Fibroblast of the aortic adventitia (primary cell): ENCODE results near the gene HAUS7. TPM values are rescaled to one million over a fixed set of nuclear protein-coding genes. Genes with fewer than 3 reads are reported as not detected.

ENCODE experiments used
- DNase-seq: peaks from one replicate; pipeline ENCODE4 v3.0.0-alpha.2; 2010; ENCODE audit warnings: low read depth
- H3K4me3 ChIP-seq: 2 replicates; pipeline ENCODE4 v1.5.1; 2011; ENCODE audit warnings: low read depth, mild to moderate bottlenecking, control low read depth, low read length, moderate library complexity
- CTCF ChIP-seq: IDR thresholded peaks from 2 replicates; pipeline ENCODE4 v1.5.1; 2011; ENCODE audit warnings: mild to moderate bottlenecking, low read length, control low read depth, inconsistent platforms; ENCODE audit not compliant: insufficient read depth
- total RNA-seq: library from RNA; depleted of rRNA; stranded (reverse); fragments of >200 nt; gene quantifications from 2 replicates; pipeline ENCODE4 v1.2.3, GENCODE V29; 2012; ENCODE audit warnings: low replicate concordance

HAUS7 gene
- total RNA-seq, 1 donor, result 16.4 TPM

- no peak for DNase-seq
- TF ChIP-seq CTCF, result no peak
- no peak overlapping the region for H3K4me3 ChIP-seq
Measured at GRCh38 chrX:153426204-153426603, 44.2 kb downstream of the HAUS7 start.

- TF ChIP-seq CTCF, result no peak
- no peak overlapping the region for H3K4me3 ChIP-seq
- DNase-seq, result peak; percentile 2
Measured at GRCh38 chrX:153423652-153424051, 46.7 kb downstream of the HAUS7 start.

- H3K4me3 ChIP-seq, result no peak overlapping the region
- DNase-seq, result no peak
- TF ChIP-seq CTCF, result no peak
Measured at GRCh38 chrX:153421856-153422255, 48.5 kb downstream of the HAUS7 start.

- no peak for TF ChIP-seq CTCF
- no peak for DNase-seq
- H3K4me3 ChIP-seq, result no peak overlapping the region
Measured at GRCh38 chrX:153420851-153421599, 49.4 kb downstream of the HAUS7 start.

- DNase-seq, result no peak
- no peak for TF ChIP-seq CTCF
- no peak overlapping the region for H3K4me3 ChIP-seq
Measured at GRCh38 chrX:153417637-153418036, 52.7 kb downstream of the HAUS7 start.

- TF ChIP-seq CTCF, result no peak
- no peak overlapping the region for H3K4me3 ChIP-seq
- no peak for DNase-seq
Measured at GRCh38 chrX:153416781-153417450, 53.5 kb downstream of the HAUS7 start.
